ENCODE data around the gene OR5H15.
"Not testable (repeated sequence)": the region's sequence is repeated elsewhere in the genome, so short reads cannot be mapped to it uniquely, and the experiment has no call there.

OR5H15 gene

GRCh38 chr3:98196293-98196692 lies 29.8 kb downstream of the OR5H15 start:
- H3K4me3 Mint-ChIP-seq, ATAC-seq, H3K9me3 Mint-ChIP-seq, H3K4me1 Mint-ChIP-seq, H3K27ac Mint-ChIP-seq, DNase-seq: not testable (repeated sequence)
- peaks cover 11% of the 10 kb centered on the region for H3K27me3 Mint-ChIP-seq

GRCh38 chr3:98199020-98199419 lies 32.5 kb downstream of the OR5H15 start:
- Mint-ChIP-seq H3K27ac (no peak overlapping the region), H3K4me1 (no peaks in the 10 kb centered on the region), H3K4me3 (no peak overlapping the region), H3K27me3 (no peaks in the 10 kb centered on the region), H3K9me3 (no peaks in the 10 kb centered on the region)
- ATAC-seq, result no peak
- no peak for DNase-seq

GRCh38 chr3:98209244-98209643 lies 42.7 kb downstream of the OR5H15 start:
- Mint-ChIP-seq H3K27me3 (peaks cover 6% of the 10 kb centered on the region), H3K4me1 (no peaks in the 10 kb centered on the region), H3K27ac (no peak overlapping the region), H3K4me3 (no peak overlapping the region), H3K9me3 (no peaks in the 10 kb centered on the region)
- no peak for ATAC-seq
- DNase-seq, result no peak

- H3K9me3 Mint-ChIP-seq, result no peaks in the 10 kb centered on the region
- H3K4me3 Mint-ChIP-seq, result no peak overlapping the region
- DNase-seq (no peak), ATAC-seq (no peak)
- no peaks in the 10 kb centered on the region for H3K27me3 Mint-ChIP-seq
- H3K4me1 Mint-ChIP-seq, result no peaks in the 10 kb centered on the region
- H3K27ac Mint-ChIP-seq, result peak overlapping the region in 1 of 2 donors; percentile 72
These were observed 46.8 kb downstream of the OR5H15 start for GRCh38 chr3:98213276-98213675.

GRCh38 chr3:98215051-98215450 lies 48.6 kb downstream of the OR5H15 start:
- Mint-ChIP-seq H3K9me3 (no peaks in the 10 kb centered on the region), H3K27me3 (no peaks in the 10 kb centered on the region), H3K4me1 (no peaks in the 10 kb centered on the region), H3K4me3 (no peak overlapping the region), H3K27ac (no peak overlapping the region)
- ATAC-seq (no peak), DNase-seq (no peak)
